LNCaP clone FGC (cell line): ENCODE results near the gene FOXC2.

Experiments used
- DNase-seq: peaks from one replicate; pipeline ENCODE4 v3.0.0-alpha.2; 2011; ENCODE audit warnings: low read depth
- H3K4me3 ChIP-seq: 2 replicates; pipeline ENCODE4 v1.5.1; 2011; ENCODE audit warnings: mild to moderate bottlenecking, low read depth, low read length, control low read depth
- TF ChIP-seq, protein P1 (sequence below): IDR thresholded peaks from 2 replicates; pipeline ENCODE4 v1.5.1; 2012; ENCODE audit warnings: mild to moderate bottlenecking; ENCODE audit not compliant: control insufficient read depth, insufficient read depth; ENCODE audit errors: extremely low read depth

The FOXC2 gene

DNA sequence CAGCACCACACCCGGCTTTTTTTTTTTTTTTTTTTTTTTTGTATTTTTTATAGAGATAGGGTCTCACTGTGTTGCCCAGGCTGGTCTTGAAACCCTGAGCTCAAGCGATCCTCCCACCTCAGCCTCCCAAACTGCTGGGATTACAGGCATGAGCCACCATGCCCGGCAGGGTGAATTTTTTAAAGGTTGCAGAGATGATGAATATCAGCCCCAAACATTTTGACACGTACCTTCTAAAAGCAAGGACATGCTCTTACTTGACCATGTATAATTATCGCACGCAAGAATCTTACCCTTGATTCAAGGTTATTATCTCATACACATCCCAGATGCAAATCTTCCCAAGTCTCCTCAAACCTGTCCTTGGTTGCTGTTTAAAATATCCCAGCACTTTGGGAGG lies 4.3 kb upstream of the FOXC2 start:
- H3K4me3 ChIP-seq = no peak overlapping the region
- TF ChIP-seq, protein P1, sequence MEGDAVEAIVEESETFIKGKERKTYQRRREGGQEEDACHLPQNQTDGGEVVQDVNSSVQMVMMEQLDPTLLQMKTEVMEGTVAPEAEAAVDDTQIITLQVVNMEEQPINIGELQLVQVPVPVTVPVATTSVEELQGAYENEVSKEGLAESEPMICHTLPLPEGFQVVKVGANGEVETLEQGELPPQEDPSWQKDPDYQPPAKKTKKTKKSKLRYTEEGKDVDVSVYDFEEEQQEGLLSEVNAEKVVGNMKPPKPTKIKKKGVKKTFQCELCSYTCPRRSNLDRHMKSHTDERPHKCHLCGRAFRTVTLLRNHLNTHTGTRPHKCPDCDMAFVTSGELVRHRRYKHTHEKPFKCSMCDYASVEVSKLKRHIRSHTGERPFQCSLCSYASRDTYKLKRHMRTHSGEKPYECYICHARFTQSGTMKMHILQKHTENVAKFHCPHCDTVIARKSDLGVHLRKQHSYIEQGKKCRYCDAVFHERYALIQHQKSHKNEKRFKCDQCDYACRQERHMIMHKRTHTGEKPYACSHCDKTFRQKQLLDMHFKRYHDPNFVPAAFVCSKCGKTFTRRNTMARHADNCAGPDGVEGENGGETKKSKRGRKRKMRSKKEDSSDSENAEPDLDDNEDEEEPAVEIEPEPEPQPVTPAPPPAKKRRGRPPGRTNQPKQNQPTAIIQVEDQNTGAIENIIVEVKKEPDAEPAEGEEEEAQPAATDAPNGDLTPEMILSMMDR = no peak
- DNase-seq = no peak

DNA sequence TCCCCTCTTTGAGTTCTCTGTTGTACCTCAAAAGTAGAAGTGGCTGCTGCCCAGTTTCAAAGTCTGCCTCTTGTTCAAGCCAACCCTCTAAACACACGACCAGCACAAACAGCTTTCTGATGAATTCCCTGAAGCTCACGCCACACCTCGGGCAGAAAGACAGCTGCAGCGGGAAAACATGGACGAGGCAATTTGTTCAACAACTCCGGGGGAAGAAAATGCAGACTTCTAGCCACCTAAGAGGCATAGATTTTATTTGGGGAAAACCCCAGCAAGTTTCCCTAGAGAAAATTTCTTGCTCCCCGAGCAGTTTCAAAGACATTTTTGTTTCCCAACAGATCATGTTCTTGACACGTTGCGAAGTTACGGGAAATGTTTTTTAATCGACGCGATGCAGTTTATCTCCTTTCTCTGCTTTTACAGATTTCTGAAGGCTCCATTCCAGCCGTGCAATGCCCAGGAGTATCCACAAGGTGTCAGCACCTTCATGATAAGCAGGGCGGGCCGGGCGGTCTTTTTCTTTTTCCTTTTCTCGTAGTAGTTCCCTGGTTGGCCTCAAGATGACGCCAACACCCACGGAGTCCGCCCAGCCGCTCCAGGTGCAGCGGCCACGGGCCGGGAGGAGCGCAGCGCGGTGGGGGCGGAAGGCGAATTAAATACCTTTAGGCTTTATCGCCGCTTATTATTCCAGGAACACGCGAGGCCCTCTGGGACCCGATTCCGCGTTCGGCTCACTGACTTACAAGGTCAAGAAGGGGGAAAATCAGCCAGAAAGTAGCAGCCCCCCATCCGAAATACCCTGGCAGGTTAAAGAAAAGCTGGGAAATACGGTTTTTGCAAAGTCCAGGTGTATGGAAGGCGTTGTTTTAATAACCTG lies 2.9 kb upstream of the FOXC2 start:
- TF ChIP-seq, protein P1 = peak; percentile 97
- DNase-seq = peak; percentile 50
- H3K4me3 ChIP-seq = peak overlapping the region; percentile 22

DNA sequence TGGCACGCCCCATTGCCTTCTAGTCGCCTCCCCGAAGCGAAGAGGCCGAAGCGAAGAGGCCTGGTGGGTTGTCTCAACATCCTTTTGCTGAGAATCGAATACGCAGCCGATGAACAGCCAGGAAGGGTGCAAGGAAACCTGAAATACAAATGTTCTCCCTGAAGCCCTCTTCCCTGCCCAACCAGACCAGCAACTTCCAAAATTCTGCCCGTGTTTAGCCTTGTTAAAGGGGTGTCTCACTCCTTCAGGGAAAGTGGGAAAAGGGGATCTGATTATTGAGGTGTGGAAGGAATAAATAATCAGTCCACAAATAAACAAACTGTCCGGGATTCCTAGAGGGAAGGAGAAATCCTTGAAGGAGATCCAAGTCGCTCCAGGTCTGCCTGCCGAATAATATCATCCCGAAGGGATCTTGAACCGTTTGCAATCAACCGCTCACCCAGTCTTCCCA lies 1.4 kb upstream of the FOXC2 start:
- no peak overlapping the region for H3K4me3 ChIP-seq
- TF ChIP-seq, protein P1 = no peak
- DNase-seq = no peak

DNA sequence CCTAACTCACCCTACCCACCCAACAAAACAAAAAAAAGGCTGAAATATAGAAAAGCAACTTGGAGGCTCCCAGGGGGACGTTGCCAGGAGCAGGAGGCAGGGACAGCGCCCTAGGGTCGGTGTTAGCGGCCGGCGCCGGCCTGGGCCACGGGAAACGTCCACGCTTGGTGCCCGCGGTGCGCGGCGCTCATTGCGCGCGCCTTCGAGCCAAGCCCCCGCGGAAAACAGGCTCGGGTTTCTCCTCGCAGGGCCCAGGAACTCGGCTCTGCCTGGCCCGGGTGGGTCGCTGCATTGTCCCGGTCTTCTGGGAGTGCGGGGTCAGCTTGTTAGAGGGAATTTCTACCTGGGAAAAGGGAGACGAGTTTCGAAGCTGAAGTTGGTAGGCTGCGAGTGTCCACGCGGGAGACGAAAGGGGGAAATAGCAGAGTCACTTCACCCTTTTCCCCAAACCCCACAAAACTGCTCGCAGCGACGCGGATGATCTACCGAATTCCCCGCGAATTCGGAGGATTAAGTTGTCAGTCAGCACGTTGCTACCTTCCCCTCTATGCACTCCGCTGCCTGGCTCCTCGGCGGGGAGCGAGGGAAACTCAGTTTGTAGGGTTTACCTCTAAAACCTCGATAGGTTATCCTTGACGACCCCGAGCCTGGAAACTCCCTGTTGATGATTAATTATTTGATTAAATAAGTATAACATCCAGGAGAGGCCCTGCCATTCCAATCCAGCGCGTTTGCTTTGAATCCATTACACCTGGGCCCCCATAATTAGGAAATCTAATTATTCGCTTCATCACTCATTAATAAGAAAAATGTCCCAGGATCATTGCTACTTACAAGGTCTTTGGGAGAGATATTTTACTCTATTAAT lies 751 bp upstream of the FOXC2 start:
- TF ChIP-seq, protein P1 = no peak
- no peak overlapping the region for H3K4me3 ChIP-seq
- no peak for DNase-seq

DNA sequence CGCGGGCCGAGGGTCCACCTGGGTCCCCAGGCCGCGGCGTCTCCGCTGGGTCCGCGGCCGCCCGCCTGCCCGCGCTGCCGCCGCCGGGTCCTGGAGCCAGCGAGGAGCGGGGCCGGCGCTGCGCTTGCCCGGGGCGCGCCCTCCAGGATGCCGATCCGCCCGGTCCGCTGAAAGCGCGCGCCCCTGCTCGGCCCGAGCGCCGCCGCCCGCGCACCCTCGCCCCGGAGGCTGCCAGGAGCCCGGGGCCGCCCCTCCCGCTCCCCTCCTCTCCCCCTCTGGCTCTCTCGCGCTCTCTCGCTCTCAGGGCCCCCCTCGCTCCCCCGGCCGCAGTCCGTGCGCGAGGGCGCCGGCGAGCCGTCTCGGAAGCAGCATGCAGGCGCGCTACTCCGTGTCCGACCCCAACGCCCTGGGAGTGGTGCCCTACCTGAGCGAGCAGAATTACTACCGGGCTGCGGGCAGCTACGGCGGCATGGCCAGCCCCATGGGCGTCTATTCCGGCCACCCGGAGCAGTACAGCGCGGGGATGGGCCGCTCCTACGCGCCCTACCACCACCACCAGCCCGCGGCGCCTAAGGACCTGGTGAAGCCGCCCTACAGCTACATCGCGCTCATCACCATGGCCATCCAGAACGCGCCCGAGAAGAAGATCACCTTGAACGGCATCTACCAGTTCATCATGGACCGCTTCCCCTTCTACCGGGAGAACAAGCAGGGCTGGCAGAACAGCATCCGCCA lies 504 bp downstream of the FOXC2 start:
- TF ChIP-seq, protein P1 = no peak
- no peak for DNase-seq
- H3K4me3 ChIP-seq = no peak overlapping the region

GRCh38 chr16:86567701-86568581 lies 1.3 kb downstream of the FOXC2 start:
- DNase-seq = no peak
- TF ChIP-seq, protein P1 = no peak
- no peak overlapping the region for H3K4me3 ChIP-seq
